ENCODE results near the gene MVK. TPM values are rescaled to one million over a fixed set of nuclear protein-coding genes. Genes with fewer than 3 reads are reported as not detected.

The MVK gene
- total and polyA plus RNA-seq, 9 donors, result 7.4 to 66.4 (median 18.6) TPM

GRCh38 chr12:109550281-109550680, 23.3 kb upstream of the MVK start:
- no peak for DNase-seq
- Histone ChIP-seq H3K27me3 (no peaks in the 10 kb centered on the region), H3K4me3 (no peak overlapping the region), H3K36me3 (no peaks in the 10 kb centered on the region), H3K4me1 (ENCODE audit: insufficient read depth) (no peaks in the 10 kb centered on the region), H3K9me3 (no peaks in the 10 kb centered on the region), H3K27ac (no peak overlapping the region)
- TF ChIP-seq, protein P1, sequence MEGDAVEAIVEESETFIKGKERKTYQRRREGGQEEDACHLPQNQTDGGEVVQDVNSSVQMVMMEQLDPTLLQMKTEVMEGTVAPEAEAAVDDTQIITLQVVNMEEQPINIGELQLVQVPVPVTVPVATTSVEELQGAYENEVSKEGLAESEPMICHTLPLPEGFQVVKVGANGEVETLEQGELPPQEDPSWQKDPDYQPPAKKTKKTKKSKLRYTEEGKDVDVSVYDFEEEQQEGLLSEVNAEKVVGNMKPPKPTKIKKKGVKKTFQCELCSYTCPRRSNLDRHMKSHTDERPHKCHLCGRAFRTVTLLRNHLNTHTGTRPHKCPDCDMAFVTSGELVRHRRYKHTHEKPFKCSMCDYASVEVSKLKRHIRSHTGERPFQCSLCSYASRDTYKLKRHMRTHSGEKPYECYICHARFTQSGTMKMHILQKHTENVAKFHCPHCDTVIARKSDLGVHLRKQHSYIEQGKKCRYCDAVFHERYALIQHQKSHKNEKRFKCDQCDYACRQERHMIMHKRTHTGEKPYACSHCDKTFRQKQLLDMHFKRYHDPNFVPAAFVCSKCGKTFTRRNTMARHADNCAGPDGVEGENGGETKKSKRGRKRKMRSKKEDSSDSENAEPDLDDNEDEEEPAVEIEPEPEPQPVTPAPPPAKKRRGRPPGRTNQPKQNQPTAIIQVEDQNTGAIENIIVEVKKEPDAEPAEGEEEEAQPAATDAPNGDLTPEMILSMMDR (IDR thresholded peaks at IDR 0.05), result no peak
- TF ChIP-seq EP300 (IDR thresholded peaks at IDR 0.05), result no peak
- intact Hi-C loops (cut with DNase I), result no loop called here
- 22 to 43% (median 30%) methylated on average over 12 of the region's 12 CpGs for WGBS, 3 donors

- H3K27ac ChIP-seq, result no peak overlapping the region
- H3K4me3 ChIP-seq, result no peak overlapping the region
- WGBS, 3 donors, result 81 to 86% (median 82%) methylated on average over 6 of the region's 6 CpGs
- no peaks in the 10 kb centered on the region for H3K27me3 ChIP-seq
- no peak for DNase-seq
- no peaks in the 10 kb centered on the region for H3K36me3 ChIP-seq
- H3K4me1 ChIP-seq (ENCODE audit: insufficient read depth), result no peaks in the 10 kb centered on the region
- no peaks in the 10 kb centered on the region for H3K9me3 ChIP-seq
- TF ChIP-seq, protein P1 (IDR thresholded peaks at IDR 0.05), result no peak
- TF ChIP-seq EP300 (IDR thresholded peaks at IDR 0.05), result no peak
- TF ChIP-seq POLR2A (IDR thresholded peaks at IDR 0.05), result no peak
- intact Hi-C loops (cut with DNase I), result no loop called here
Measured at GRCh38 chr12:109551108-109551507, 22.5 kb upstream of the MVK start.

- H3K27me3 ChIP-seq, result no peaks in the 10 kb centered on the region
- H3K27ac ChIP-seq, result no peak overlapping the region
- WGBS, 3 donors, result 20 to 38% (median 31%) methylated on average over 4 of the region's 4 CpGs
- no peaks in the 10 kb centered on the region for H3K4me1 ChIP-seq (ENCODE audit: insufficient read depth)
- no peak overlapping the region for H3K4me3 ChIP-seq
- H3K36me3 ChIP-seq, result no peaks in the 10 kb centered on the region
- no peak for TF ChIP-seq EP300 (IDR thresholded peaks at IDR 0.05)
- TF ChIP-seq, protein P1 (IDR thresholded peaks at IDR 0.05), result no peak
- no peak for TF ChIP-seq POLR2A (IDR thresholded peaks at IDR 0.05)
- DNase-seq, result no peak
- intact Hi-C loops (cut with DNase I), result no loop called here
- H3K9me3 ChIP-seq, result no peaks in the 10 kb centered on the region
Measured at GRCh38 chr12:109552971-109553370, 20.6 kb upstream of the MVK start.

GRCh38 chr12:109553483-109553882, 20.1 kb upstream of the MVK start:
- Histone ChIP-seq H3K4me1 (ENCODE audit: insufficient read depth) (no peaks in the 10 kb centered on the region), H3K9me3 (no peaks in the 10 kb centered on the region), H3K36me3 (no peaks in the 10 kb centered on the region), H3K27ac (no peak overlapping the region), H3K27me3 (no peaks in the 10 kb centered on the region), H3K4me3 (no peak overlapping the region)
- intact Hi-C loops (cut with DNase I), result no loop called here
- TF ChIP-seq EP300 (IDR thresholded peaks at IDR 0.05), result no peak
- TF ChIP-seq, protein P1 (IDR thresholded peaks at IDR 0.05), result no peak
- no peak for TF ChIP-seq POLR2A (IDR thresholded peaks at IDR 0.05)
- WGBS, 3 donors, result 60 to 65% (median 61%) methylated on average over 7 of the region's 7 CpGs
- DNase-seq, result no peak
